NCI-H2081 (cell line): Measurements from ENCODE around the gene CCDC93.
A peak's percentile ranks its signal among the peaks of the same experiment; 100 is the strongest.
"Not testable (repeated sequence)": the region's sequence is repeated elsewhere in the genome, so short reads cannot be mapped to it uniquely, and the experiment has no call there.

Source experiments
- DNase-seq, 2 experiments: peaks; one replicate each; lab custom pipeline; 2025; lab: John Stamatoyannopoulos, UW

CCDC93 gene

DNA sequence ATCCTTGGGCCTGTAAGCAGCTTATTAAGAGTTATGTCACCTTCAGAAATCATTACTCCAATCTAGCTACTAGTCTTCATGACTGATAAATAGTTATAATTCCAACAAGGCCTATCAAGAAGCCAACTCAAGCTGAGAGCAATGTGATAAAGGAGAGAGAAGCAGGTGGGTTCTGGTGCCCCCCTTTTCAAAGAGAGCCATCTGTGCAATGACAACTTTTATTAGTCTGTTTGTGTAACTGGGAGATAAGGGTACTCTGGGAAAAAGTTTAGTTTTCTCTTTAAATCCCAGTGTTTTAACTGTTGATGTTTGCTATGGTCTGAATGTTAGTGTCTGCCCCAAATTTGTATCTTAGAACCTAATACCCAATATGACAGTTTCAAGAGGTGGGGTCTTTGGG lies 60.6 kb downstream of the CCDC93 start:
- no peak for DNase-seq

- DNase-seq: no peak
These were observed 61.2 kb downstream of the CCDC93 start for GRCh38 chr2:117952701-117953100.

DNA sequence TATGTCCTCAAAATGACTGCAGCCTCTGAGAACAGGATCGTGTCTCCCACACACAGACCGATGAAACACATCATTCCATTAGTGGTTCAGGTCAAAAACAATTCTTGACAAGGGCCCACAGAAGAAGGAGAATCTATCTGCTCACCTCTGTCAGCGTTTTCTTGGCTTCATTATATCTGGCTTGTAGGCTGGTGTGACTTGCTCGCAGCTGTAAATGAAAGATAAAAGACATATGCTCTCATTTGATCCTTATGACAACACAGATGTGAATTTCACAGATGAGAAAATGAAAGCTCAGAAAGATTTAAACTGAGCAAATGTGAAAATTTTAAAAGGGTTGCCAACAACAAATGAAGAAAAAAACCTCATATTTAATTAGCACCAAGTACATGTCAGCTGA lies 61.6 kb downstream of the CCDC93 start:
- no peak for DNase-seq

GRCh38 chr2:117949806-117950205 lies 64.1 kb downstream of the CCDC93 start:
- peak in 1 of 2 experiments; percentile 11 for DNase-seq

DNA sequence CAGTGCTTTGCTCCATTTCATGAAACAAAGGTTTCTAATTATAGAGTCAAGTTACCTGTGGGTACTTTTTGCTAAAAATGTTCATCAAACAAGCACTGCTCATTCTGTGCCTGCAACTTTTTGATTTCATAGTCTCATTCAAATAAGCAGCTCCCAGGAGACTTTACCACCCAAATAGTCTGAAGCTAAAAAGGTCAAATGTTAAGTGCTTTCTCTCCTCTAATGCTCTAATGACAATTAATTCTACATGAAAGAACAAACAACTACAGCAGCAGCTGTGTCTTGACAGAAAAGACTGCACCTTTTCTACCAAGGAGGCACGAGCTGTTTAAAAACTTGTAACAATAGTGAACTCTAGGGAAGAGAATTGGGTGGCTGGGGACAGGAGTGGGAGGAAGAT lies 65.3 kb downstream of the CCDC93 start:
- DNase-seq: no peak

DNA sequence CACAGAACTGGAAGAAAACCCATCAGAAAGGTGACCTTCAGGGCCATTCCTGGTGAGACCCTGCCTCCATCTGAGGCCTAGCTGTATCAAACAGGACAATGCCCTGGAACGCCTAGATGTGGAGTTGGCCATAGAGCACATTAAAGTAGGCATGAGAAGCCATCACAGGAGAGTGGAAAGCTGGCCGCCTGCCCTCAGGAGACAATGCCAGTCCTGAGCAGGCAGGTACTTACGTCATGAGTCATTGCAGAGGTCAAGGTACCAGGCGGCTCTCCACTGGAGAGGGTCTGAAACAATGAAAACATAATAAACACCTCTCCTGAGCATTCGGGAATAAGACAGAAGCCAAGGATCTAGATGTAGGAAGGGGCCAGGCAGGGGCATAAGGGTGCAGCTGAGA lies 68.6 kb downstream of the CCDC93 start:
- no peak for DNase-seq

- no peak for DNase-seq
These were observed 69.1 kb downstream of the CCDC93 start for GRCh38 chr2:117944816-117945215.

DNA sequence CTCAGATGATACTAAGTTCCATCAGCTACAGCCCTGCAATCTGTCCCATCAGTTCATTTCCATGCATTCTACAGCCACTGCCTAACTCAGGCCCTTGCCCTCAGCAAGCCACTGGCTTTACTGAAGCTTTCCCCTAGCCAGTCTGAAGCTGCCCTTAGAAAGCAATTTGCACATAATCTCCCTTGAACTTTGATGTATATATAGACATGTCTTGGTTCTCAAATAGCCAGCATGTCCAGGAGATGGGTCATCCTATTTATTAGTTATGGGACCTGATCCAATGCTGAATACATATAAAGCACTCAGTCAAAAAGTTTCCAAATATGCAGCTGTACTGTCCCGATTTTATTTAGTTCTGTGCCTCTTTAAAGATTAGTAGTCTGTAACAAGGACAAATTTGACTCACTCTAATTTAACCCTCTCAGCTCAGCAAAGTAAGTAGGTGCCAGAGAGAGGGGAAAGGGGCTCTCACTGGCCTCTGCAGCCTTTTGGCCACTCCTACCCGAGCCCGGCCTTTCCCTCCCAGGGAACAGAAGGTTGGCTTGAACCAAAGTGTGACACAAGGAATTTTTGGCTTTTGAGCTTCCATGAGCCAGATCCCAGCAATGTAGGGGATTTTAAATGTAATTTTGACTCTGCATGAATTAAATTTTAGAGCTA lies 70.7 kb downstream of the CCDC93 start:
- DNase-seq: no peak

GRCh38 chr2:117942551-117942950 lies 71.3 kb downstream of the CCDC93 start:
- no peak for DNase-seq

GRCh38 chr2:117941693-117942092 lies 72.2 kb downstream of the CCDC93 start:
- no peak for DNase-seq

DNA sequence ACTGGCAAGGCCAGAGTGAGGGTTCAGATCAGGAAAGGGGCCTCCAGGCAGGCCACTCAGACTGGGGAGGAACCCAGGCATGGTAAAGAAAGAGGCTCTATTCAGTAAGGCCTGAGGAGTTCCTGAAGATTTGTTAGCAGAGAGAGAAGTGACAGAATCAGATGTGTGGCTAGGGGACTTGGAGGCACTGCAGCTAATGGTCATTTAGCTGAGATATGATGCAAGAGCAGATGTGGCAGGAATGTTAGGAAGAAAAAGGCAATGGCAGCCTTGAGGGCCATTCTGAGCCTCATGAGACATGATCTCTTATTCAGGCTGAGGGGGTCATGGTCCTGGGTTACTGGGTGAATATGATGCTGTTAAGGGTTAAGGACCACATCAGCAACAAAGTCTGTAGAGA lies 73.4 kb downstream of the CCDC93 start:
- no peak for DNase-seq

DNA sequence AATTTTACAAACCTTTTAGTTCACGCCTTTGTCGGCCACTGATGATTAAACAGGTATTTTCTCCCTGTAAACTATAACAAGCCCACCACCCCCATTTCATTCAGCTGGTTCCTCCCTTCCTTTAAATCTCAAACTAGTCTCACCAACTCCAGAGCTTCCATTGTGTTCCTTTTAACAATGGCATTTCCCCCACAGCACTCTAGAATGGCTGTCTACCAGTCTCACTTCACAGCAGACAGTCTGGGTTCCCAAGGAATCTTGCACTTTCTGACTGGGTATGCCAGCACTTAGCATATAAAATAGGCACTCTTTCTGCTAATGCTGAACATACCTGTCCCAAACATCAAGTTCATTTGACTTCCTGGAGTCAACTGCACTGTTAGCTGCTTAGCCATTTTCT lies 75.3 kb downstream of the CCDC93 start:
- no peak for DNase-seq

DNA sequence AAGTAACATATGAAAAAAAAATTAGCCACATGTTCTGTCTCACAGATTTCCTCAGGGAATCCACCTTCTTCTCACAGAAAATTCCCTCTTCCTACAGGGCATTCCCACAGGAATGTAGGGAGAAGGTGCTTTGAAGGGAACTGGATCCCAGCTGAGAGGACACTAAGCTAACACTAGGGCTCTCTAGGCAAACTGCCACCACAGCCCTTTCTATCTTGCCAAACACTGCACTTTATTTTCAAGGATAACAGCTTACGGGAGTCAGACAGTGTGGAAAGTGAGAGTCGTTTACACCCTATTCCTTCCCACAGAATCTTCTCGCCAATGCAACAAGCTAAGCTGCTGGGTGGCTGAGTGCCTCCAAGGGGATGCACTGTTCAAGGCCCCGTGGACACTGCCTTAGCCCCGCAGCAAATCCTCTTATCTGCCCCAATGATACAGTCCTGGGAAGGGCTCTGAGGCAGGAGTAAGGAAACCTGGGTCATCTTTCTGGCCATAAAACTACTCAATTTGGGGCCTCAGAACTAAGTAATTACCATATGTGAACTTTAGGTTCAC lies 76.9 kb downstream of the CCDC93 start:
- DNase-seq: no peak

DNA sequence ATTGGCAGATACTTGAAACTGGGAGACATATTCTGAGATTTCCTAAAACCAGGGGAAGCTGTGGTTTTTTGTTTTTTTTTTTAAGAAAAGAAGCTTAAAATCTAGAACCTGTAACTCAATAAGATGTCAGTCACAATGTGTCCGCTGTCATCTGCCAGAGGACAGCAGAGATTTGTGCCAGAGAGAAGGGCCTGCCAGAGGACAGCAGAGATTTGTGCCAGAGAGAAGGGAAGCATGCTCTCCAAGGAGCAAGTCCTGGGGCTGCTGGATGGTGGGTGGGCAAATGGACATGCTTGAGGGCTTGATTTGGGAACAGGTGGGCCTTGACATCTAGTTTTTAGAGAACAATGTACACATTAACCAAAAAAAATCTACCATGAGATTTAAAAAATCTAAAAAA lies 77.9 kb downstream of the CCDC93 start:
- no peak for DNase-seq

- no peak for DNase-seq
These were observed 78.4 kb downstream of the CCDC93 start for GRCh38 chr2:117935456-117935855.

DNA sequence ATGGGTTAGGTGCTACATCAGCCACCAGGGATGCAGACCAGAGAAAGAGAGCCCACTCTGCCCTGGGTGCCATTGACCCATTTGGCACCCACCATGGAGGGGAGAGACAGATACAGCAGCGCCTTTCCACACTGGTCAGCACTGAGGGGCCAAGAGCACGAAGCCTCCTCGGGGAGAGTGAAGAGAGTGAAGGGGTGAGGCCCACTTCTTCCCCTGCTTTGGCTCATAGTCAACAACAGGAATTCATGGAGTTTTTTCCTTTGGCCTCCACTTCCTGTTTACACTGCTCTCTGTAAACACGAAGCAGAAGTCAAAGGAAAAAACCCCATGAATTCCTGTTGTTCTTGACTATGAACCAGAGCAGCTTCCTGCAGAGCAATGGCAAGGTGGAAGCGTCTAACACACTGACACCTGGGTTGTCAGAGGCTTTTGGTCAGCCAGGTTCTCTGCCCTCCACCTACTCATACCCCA lies 80.0 kb downstream of the CCDC93 start:
- no peak for DNase-seq

GRCh38 chr2:117931978-117932377 lies 81.9 kb downstream of the CCDC93 start:
- no peak for DNase-seq

DNA sequence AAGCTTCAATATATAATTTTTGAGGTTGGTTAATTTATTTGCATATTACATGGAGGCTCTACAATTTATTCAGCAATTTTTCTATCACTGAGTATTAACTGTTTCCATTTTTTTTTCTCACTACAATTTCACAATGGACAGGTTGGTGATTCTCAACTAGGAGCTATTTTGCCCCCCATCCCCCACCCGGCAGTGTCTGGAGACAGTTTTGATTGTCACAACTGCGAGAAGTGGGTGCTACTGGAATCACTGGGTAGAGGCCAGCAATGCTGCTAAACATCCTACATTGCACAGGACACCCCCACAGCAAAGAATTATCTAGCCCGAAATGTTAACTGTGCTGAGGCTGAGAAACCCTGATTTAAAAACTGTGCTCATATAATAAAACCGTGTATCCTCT lies 82.6 kb downstream of the CCDC93 start:
- no peak for DNase-seq

DNA sequence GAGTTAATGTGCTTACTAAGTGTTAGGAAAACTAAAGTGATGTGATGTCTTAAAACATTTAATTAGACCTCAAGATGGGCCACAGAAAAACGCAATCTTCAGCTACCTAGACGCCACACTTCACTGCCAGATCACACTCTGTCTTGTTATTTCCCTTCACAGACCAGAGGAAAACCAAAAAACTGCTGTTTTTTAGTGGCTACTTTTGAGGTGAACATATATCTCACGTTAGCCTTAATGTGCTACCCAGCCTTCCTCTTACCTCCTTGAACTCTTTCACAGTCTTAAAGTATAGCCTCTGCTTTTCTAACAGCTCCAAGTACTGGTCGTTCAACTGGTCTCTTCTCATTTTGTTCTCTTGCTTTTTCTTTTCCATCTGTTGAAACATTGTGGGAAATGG lies 83.1 kb downstream of the CCDC93 start:
- DNase-seq: no peak

DNA sequence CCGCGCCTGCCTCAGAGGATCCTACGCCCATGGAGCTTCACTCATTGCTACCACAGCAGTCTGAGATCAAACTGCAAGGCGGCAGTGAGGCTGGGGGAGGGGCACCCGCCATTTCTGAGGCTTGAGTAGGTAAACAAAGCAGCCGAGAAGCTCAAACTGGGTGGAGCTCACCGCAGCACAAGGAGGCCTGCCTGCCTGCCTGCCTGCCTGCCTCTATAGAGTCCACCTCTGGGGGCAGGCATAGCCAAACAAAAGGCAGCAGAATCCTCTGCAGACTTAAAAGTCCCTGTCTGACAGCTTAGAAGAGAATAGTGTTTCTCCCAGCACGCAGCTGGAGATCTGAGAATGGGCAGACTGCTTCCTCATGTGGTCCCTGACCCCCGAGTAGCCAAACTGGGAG lies 90.4 kb downstream of the CCDC93 start:
- not testable (repeated sequence) for DNase-seq

GRCh38 chr2:117921520-117921919 lies 92.3 kb downstream of the CCDC93 start:
- no peak for DNase-seq

- no peak for DNase-seq
These were observed 95.3 kb downstream of the CCDC93 start for GRCh38 chr2:117918608-117919007.

DNA sequence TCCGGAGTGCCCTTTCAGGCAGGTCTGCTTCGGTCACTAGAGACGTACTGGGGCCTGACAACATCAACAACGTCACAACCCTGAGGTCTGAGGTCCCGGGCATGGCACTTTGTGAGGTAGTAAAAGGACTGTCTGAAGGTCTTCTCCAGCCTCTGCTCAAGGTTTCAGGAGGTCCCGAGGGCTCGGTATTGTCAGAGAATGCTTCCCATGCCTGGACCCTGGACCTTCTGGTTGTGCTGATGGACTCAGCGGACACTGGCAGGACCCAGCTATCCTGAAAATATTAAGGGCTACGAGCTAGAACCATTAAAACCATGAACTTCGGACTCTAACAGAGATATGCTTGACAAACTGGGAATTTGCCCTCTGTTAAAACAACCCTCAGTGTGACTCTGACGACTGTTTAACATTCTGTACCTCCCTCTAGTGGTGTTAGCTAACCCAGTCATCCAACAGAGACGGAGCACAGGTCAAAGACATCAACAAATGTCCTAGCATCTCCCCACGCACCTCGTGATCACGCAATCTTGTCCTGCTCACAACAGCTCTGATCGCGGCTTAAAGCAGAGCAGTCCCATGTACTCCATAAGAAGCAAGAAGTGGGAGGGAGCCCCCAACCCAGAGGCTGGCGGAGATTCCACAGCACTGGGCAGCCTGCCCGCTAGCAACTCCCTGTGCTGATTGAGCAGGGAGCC lies 96.5 kb downstream of the CCDC93 start:
- no peak for DNase-seq

GRCh38 chr2:117902933-117903332 lies 110.9 kb downstream of the CCDC93 start:
- DNase-seq: no peak
